ENCODE data around the gene HIVEP2.

The HIVEP2 gene

DNA sequence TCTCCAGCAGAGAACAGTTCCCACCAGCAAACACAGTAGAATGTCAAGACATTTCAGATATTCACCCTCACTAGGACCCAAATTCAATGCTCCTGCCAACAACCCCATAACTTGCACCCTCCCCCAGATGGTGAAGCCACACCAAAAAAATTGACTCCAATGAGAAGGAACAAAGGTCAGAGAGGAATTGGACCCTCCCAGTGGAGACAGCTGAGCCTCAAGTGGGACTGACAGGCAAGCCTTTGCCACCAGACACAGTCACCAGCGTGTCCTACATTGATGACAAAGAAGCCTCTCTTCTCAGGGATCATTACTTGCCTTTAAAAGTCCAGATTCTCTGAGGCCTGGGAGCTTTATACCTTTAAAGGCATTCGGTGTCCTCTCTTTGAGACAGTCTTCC is 64.8 kb downstream of the HIVEP2 start:
- no peak for DNase-seq (ENCODE audit: low spot score in 2 of 2)
- H3K36me3 Mint-ChIP-seq = peaks cover 6% of the 10 kb centered on the region
- peak overlapping the region; percentile 17 for H3K27ac Mint-ChIP-seq
- no peaks in the 10 kb centered on the region for H3K9me3 Mint-ChIP-seq
- no peak for ATAC-seq
- peaks cover 70% of the 10 kb centered on the region for H3K4me1 Mint-ChIP-seq
- no peak overlapping the region for H3K4me3 Mint-ChIP-seq

DNA sequence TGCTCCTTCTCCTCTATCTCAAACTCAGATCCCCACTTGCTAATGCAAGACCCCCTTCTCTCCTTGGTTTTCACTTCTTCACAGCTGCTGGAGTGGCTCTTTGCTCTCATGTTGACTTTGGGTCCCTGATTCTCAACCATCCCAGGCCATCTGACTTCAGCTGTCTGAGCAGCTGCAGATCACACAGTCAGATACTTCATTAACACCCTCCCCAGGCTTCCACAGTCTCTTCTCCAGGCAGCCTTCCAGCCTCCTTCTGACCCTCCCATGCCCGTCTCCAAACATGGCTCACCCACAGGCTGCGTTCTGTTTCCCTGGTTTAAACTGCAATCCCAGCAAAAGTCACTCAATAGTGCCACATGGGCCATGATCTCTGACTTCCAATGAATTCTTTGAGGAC is 65.4 kb downstream of the HIVEP2 start:
- ATAC-seq (no peak), DNase-seq (ENCODE audit: low spot score in 2 of 2) (no peak)
- H3K4me3 Mint-ChIP-seq = peak overlapping the region; percentile 7

DNA sequence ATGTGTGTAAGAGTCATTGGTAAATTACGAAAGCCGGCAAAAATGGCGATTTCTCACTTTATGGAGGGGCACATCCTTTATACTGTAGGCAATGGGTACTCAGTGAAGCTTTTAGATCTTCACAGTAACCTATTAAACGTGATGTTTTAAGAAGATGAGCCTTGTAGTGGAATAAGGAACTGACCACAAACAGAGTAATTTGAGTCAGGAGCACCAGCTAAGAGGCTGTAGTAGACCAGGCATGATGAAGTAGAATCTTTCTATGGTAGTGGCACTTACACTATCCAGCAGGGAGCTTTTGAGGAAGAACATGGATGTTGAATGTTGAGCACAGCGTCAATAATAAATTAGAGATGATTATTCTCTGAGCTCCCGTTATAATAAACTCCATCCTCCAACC is 65.9 kb downstream of the HIVEP2 start:
- peak; percentile 65 for ATAC-seq
- Mint-ChIP-seq H3K4me1 (peaks cover 73% of the 10 kb centered on the region), H3K27ac (no peak overlapping the region), H3K4me3 (peak overlapping the region; percentile 7), H3K36me3 (peaks cover 6% of the 10 kb centered on the region), H3K9me3 (no peaks in the 10 kb centered on the region)
- no peak for DNase-seq (ENCODE audit: low spot score in 2 of 2)

More for the DNA sequence above, 65.4 kb downstream of the HIVEP2 start:
- H3K4me1 Mint-ChIP-seq = peaks cover 73% of the 10 kb centered on the region
- no peaks in the 10 kb centered on the region for H3K9me3 Mint-ChIP-seq
- H3K36me3 Mint-ChIP-seq = peaks cover 6% of the 10 kb centered on the region
- H3K27ac Mint-ChIP-seq = peak overlapping the region; percentile 17

DNA sequence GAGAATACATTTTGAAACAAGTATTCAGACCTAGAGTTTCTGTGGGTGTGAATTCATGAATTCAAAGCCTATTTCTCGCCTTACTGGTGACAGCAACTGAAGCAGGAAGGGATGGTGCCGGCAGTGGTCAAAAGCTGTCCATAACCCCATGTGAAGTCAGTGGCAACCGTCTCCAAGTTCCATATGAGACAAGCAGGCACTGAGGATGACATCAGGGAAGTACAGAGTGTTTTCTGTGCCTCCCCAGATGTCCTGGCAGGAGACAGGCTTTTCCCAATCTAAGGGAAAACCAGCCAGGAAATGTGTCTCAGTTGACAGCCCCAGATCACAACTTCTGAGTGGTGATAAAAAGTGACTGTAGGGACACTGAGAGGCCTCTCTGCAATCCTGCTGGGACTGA is 66.6 kb downstream of the HIVEP2 start:
- Mint-ChIP-seq H3K4me3 (peak overlapping the region; percentile 26), H3K27ac (no peak overlapping the region), H3K4me1 (peaks cover 79% of the 10 kb centered on the region), H3K36me3 (peaks cover 6% of the 10 kb centered on the region), H3K9me3 (no peaks in the 10 kb centered on the region)
- DNase-seq (ENCODE audit: low spot score in 2 of 2) = peak in 1 of 2 donors; percentile 70
- peak; percentile 76 for ATAC-seq

DNA sequence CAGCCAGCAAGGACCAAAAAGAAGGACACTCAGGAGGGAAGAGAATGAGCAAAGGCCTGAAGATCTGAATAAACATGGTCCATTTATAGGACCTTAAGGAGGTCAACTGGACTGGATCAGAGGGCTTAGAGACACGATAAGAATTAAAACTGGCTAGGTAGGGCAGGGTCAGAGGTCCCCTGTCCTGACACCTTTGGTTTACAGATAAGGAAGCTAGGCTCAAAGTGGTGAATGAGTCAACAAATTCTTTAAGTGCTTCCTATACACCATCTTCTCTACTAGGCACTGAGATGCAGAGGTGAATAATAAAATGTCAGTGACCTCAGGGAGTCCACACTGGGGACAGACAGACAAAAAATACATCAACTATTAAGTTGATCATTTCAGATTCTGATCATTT is 70.3 kb downstream of the HIVEP2 start:
- H3K4me1 Mint-ChIP-seq = peaks cover 92% of the 10 kb centered on the region
- no peak for DNase-seq (ENCODE audit: low spot score in 2 of 2)
- no peaks in the 10 kb centered on the region for H3K9me3 Mint-ChIP-seq
- H3K36me3 Mint-ChIP-seq = peaks cover 12% of the 10 kb centered on the region
- H3K27ac Mint-ChIP-seq = peak overlapping the region; percentile 65
- peak; percentile 62 for ATAC-seq
- H3K4me3 Mint-ChIP-seq = no peak overlapping the region

DNA sequence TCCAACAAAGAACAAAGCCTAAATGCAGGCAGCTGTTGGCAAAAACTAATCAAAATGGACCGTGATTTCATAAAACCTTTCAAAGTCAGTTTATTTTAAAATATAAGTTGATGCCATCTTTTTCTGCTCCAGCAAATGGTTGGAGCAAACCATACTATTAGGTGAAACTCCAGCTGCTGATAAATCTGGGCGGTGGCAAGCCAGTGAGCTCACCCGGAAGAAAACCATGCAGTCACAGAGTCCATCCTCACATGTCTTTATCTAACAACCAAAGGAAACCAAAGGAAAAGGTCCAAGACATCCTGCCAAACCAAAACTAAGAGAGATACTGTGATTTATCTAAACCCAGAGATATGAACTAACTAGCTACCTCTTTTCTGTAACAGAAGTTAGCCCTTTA is 72.6 kb downstream of the HIVEP2 start:
- Mint-ChIP-seq H3K4me1 (peaks cover 82% of the 10 kb centered on the region), H3K36me3 (peaks cover 7% of the 10 kb centered on the region), H3K9me3 (no peaks in the 10 kb centered on the region), H3K4me3 (peak overlapping the region; percentile 52), H3K27ac (peak overlapping the region; percentile 65)
- no peak for DNase-seq (ENCODE audit: low spot score in 2 of 2)
- ATAC-seq = no peak

DNA sequence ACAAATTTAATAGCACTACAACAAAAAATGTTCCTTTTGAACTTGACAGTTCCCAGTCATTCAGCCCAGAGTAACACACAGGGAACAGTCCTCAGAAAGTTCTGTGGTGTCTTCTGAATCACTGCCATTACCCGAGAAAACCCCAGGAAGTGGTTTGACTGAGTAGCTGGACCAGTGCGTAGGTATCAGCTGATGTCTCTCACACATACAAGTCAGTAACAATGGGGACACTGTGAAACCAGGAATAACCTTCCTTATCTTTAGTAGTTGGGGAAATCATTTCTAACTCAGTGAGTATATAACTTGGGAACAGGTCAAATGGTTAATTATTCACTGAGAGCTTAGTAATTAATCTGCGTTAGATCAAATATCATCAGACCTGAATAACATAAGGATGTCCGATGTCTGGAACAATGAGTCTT is 73.1 kb downstream of the HIVEP2 start:
- Mint-ChIP-seq H3K4me3 (peak overlapping the region; percentile 52), H3K4me1 (peaks cover 84% of the 10 kb centered on the region), H3K9me3 (no peaks in the 10 kb centered on the region), H3K27ac (peak overlapping the region; percentile 65), H3K36me3 (peaks cover 7% of the 10 kb centered on the region)
- DNase-seq (ENCODE audit: low spot score in 2 of 2) (peak; percentile 42 to 74), ATAC-seq (peak; percentile 100)

DNA sequence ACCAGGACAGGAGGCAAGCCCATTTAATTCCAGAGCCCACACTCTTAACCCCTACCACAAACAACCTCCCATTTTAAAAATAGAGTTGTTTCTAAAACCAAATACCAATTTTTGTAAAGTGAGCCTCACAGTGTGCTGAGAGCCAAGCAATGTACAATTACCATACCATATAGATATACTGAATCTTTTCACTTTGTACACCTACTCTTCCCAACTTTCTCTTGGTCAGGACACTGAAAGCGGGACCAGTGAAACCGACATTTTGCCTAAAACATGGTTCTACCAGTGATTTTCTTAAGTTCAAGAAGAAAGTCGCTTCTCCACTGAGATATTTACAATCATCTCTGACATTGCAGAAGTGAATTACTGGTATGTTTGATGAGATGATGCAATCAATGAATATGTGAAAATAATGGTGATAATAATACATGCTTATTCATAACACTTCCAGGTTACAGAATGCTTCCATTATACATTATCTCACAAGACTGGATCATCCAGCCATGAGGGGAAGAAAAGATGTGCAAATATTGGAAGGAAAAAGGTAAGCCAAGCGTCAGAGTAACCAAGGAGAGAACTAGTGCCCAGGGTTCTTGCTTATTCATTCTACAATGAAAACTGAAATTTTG is 74.1 kb downstream of the HIVEP2 start:
- Mint-ChIP-seq H3K36me3 (peaks cover 7% of the 10 kb centered on the region), H3K27ac (peak overlapping the region; percentile 65)
- no peak for DNase-seq (ENCODE audit: low spot score in 2 of 2)

DNA sequence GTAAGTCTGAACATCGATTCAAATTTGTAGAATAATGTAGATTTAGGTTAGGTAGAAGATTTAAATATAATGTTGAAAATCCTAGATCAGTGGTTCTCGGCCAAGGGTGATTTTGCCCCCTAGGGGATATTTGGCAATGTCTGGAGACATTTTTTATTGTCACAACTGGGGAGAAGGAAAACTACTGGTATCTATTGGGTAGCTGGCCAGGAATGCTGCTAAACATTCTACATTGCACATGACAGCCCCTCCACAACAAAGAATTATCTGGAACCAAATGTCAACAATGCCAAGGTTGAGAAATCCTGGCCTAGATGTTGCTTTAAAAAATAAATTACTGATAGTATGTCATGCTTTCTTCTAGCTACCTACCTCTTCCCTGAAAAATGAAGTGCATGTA is 76.1 kb downstream of the HIVEP2 start:
- no peak for DNase-seq (ENCODE audit: low spot score in 2 of 2)
- Mint-ChIP-seq H3K9me3 (no peaks in the 10 kb centered on the region), H3K36me3 (peaks cover 7% of the 10 kb centered on the region), H3K4me1 (peaks cover 77% of the 10 kb centered on the region), H3K4me3 (no peak overlapping the region), H3K27ac (no peak overlapping the region)
- ATAC-seq = no peak

More for the DNA sequence above, 74.1 kb downstream of the HIVEP2 start:
- peaks cover 87% of the 10 kb centered on the region for H3K4me1 Mint-ChIP-seq
- no peak overlapping the region for H3K4me3 Mint-ChIP-seq
- no peak for ATAC-seq
- no peaks in the 10 kb centered on the region for H3K9me3 Mint-ChIP-seq

DNA sequence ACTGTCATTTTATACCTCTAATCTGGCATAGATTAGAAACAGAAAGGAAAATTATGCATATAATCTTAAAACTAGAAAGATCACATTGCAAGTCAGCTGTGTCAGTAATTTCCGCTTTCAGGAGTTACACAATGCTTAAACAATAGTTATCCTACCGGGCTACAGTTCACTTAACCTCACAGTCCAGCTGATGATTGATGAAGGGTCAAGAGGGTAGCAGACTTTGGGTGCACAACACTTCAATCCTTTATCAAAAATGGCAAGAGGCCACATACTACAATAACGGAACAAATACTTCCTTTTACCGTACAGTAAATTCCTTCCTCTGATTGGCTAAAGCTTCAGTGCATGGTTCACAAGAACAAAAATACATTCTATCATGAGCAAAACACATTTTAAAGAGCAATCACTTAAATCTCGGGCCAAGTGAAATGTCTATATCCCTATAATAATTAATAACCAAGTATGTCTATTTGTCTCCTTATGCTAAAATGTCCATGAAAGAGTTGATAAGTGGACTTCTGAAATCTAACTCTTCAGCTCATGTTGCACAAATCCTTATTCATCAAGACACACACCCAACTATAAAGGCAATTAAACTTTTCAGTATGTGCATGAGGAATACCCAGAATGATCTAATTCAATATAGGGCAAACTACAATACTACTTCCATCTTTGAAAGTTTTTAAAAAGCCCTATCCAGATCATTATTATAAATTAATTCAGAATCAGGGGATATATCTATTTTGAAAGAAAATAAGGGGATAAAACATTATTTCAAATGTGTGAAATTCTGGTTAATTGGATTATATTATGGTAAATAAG is 76.8 kb downstream of the HIVEP2 start:
- Mint-ChIP-seq H3K27ac (no peak overlapping the region), H3K36me3 (peaks cover 7% of the 10 kb centered on the region), H3K9me3 (no peaks in the 10 kb centered on the region), H3K4me3 (peak overlapping the region; percentile 17), H3K4me1 (peaks cover 78% of the 10 kb centered on the region)
- ATAC-seq = no peak
- DNase-seq (ENCODE audit: low spot score in 2 of 2) = no peak

DNA sequence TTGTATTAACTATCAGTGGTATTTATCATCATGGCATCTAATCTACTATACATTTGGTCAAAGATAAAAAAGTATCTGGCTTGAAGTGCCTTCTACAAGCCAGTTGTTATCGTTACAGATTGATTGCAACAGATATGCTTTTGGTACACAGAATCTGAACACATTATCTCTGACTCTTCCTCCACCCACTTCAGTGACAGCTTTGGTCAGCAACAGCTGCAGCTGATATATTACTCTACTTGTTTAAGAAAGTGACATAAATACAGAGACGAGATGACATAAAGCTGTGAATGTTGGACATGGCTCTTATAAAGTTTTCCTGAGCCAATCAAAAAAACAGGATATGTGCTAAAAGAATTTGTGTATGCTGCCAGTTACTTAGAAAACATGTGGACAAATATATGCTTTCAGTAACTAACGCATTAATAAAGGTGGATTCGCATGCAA is 77.6 kb downstream of the HIVEP2 start:
- ATAC-seq (no peak), DNase-seq (ENCODE audit: low spot score in 2 of 2) (no peak)
- Mint-ChIP-seq H3K36me3 (peaks cover 7% of the 10 kb centered on the region), H3K27ac (no peak overlapping the region), H3K4me1 (peaks cover 70% of the 10 kb centered on the region), H3K4me3 (no peak overlapping the region), H3K9me3 (no peaks in the 10 kb centered on the region)

DNA sequence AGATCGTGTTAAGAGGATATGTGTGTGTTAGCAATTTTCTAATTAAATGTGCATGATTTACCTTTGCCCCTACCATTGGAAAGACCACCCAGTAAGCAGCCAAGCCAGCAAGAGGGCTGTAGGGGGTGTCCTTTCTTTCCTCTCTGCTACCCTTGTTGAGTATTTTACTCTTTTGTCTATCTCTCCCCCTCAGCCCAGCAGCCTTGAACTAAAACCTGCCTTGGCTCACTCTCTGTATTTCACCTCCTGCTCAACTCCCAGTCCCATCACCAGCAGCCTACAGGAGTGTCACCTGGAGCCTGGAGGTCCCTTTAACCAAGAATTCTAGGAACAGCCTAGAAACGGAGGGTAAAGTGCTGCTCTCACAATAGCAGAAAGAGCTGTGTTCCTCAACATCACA is 81.0 kb downstream of the HIVEP2 start:
- H3K4me3 Mint-ChIP-seq = no peak overlapping the region
- H3K36me3 Mint-ChIP-seq = peaks cover 9% of the 10 kb centered on the region
- peaks cover 55% of the 10 kb centered on the region for H3K4me1 Mint-ChIP-seq
- H3K9me3 Mint-ChIP-seq = no peaks in the 10 kb centered on the region
- peak overlapping the region; percentile 32 for H3K27ac Mint-ChIP-seq
- no peak for DNase-seq (ENCODE audit: low spot score in 2 of 2)
- no peak for ATAC-seq

DNA sequence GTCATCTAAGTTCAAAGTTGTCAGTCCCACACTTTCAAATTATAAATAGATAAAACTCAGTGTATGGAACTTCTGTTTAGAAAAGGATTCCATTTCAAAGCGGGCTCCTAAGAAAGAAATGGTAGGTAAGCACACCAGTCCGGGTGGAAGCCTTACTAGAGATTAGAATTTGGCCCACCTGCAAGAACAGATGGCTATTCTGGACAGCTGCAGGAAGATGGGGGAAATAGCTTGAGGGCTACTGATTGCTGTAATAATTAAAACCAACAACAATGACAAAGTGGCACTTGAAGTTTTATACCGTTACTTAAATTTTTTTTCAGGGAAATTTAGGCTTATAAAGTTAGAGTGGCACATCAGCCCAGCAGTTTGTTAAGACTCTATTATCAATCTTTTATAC is 83.3 kb downstream of the HIVEP2 start:
- Mint-ChIP-seq H3K4me3 (no peak overlapping the region), H3K27ac (no peak overlapping the region), H3K9me3 (no peaks in the 10 kb centered on the region), H3K36me3 (peaks cover 10% of the 10 kb centered on the region), H3K4me1 (peaks cover 59% of the 10 kb centered on the region)
- ATAC-seq (no peak), DNase-seq (ENCODE audit: low spot score in 2 of 2) (no peak)

DNA sequence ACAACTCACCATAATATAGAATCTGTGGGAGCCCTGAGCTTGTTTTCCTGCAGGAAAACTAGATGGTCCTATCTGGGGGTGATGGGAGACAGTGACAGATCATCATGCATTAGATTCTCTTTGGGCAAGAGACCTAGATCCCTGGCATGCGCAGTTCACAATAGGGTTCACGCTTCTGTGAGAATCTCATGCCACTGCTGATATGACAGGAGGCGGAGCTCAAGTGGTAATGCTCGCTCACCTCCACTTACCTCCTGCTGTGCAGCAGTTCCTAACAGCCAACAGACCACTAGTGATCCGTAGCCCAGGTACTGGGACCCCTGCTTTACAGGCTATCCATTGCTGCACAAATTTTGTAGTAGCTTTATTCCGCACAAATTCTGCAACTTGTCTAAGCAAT is 84.5 kb downstream of the HIVEP2 start:
- Mint-ChIP-seq H3K36me3 (peaks cover 16% of the 10 kb centered on the region), H3K4me3 (no peak overlapping the region)
- DNase-seq (ENCODE audit: low spot score in 2 of 2) = no peak

DNA sequence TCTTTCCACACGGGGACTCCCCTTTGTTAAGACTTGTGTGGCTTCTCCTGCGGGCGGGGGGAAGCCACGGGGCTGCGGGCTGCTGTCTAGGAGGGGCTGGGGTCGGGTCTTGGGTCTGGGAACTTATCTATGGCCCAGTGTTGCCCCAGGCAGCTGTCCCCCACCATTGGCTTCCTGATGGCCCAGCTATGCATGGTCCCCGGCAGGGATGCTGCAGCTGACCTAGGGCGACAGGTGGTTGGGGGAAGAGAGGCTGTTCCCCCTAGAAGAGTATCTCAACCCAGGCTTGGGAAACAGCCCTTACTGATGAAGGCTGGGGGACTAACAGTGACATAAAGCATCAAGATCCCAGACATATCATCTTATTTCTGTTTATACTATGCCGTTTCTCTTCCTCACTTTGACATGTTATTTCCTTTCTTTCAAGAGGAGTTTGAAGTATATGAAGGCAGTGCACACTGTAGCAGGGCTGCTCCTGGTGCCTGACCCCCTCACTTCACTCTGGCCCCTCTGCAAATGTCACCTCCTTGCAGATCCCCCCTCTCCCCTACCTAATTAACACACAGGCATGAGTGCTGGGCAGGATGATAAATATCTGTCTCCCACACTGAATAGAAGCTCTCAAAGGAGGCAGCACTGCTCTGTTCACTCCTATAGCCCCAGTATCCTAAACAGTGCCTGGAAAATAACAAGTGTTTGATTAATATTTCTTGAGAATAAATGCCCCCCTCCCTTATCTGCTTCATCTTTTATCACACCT is 87.0 kb downstream of the HIVEP2 start:
- Mint-ChIP-seq H3K36me3 (peaks cover 21% of the 10 kb centered on the region), H3K4me1 (peaks cover 73% of the 10 kb centered on the region), H3K9me3 (no peaks in the 10 kb centered on the region), H3K27ac (peak overlapping the region; percentile 60), H3K4me3 (peak overlapping the region; percentile 68)
- ATAC-seq (peak; percentile 3), DNase-seq (ENCODE audit: low spot score in 2 of 2) (no peak)

More for the DNA sequence above, 84.5 kb downstream of the HIVEP2 start:
- ATAC-seq = no peak
- peak overlapping the region; percentile 37 for H3K27ac Mint-ChIP-seq
- peaks cover 64% of the 10 kb centered on the region for H3K4me1 Mint-ChIP-seq
- H3K9me3 Mint-ChIP-seq = no peaks in the 10 kb centered on the region

Data from stimulated activated effector memory CD8-positive, alpha-beta T cell treated with anti-CD3 and anti-CD28 coated beads, Interleukin-12 subunit alpha, Interleukin-12 subunit beta, amount 100 ng/mL, for 72 hours (primary cell).